CD4-positive, alpha-beta T cell treated with Interleukin-21 for 1 hour (primary cell): ENCODE data around the gene TOR1B.

Experiments used
- DNase-seq: peaks from one replicate; pipeline ENCODE4 v3.0.0-alpha.2; 2020

The TOR1B gene

GRCh38 chr9:129849901-129850300, 46.9 kb downstream of the TOR1B start:
- no peak for DNase-seq

- DNase-seq, result no peak
Measured at GRCh38 chr9:129850821-129851550, 48.0 kb downstream of the TOR1B start.

- DNase-seq, result no peak
Measured at GRCh38 chr9:129851821-129852220, 48.8 kb downstream of the TOR1B start.

GRCh38 chr9:129852579-129852978, 49.6 kb downstream of the TOR1B start:
- DNase-seq, result no peak

- DNase-seq, result no peak
Measured at GRCh38 chr9:129853614-129854013, 50.6 kb downstream of the TOR1B start.

GRCh38 chr9:129854588-129855110, 51.7 kb downstream of the TOR1B start:
- DNase-seq, result peak; percentile 26

GRCh38 chr9:129857207-129857606, 54.2 kb downstream of the TOR1B start:
- no peak for DNase-seq

- no peak for DNase-seq
Measured at GRCh38 chr9:129858167-129858962, 55.4 kb downstream of the TOR1B start.
